T-cell (primary cell): Measurements from ENCODE around the gene FANCB. TPM values are rescaled to one million over a fixed set of nuclear protein-coding genes. Genes with fewer than 3 reads are reported as not detected.

ENCODE experiments used
- ATAC-seq, 4 experiments: fragments of 200-7000 bp in 3 of 4; fragments of 150-1000 bp in 1 of 4; cut with Tn5 transposase; replicated peaks in 1 of 4; 1 replicate in 3 of 4; 2 replicates in 1 of 4; pipeline ENCODE4 v1.10.0; 2021; ENCODE audit warnings: moderate library complexity in 3 of 4, mild to moderate bottlenecking in 2 of 4, moderate number of reproducible peaks in 1 of 4
- CTCF ChIA-PET, 2 donors: fragments of 300-600 bp; sonication (Branson Sonifier 250); formaldehyde crosslinking; loops; one replicate each; lab custom pipeline; 2022; ENCODE audit warnings: antibody characterized with exemption in 2 of 2; lab: Charles Lee
- POLR2A ChIA-PET, 2 donors: fragments of 300-600 bp; sonication (Branson Sonifier 250); formaldehyde crosslinking; loops; one replicate each; lab custom pipeline; 2022; ENCODE audit warnings: antibody characterized with exemption in 2 of 2; lab: Charles Lee
- DNase-seq, 35 experiments: peaks; one replicate each; pipeline versions ENCODE4 v3.0.0 to v3.0.0-alpha.2; 2013 to 2023
- H3K27ac ChIP-seq: one replicate; pipeline ENCODE4 v1.5.1; 2013; ENCODE audit warnings: low read length
- H3K27me3 ChIP-seq, 2 experiments: replicated peaks in 1 of 2; 1 replicate in 1 of 2; 2 replicates in 1 of 2; pipeline versions ENCODE4 v1.6.1 to v1.7.0; 2013; ENCODE audit warnings: low read length in 1 of 2, mixed read lengths in 1 of 2; ENCODE audit not compliant: control insufficient read depth in 2 of 2, insufficient read depth in 2 of 2; ENCODE audit errors: extremely low read depth in 1 of 2
- H3K36me3 ChIP-seq, 2 donors: 1 replicate in 1 of 2; 2 replicates in 1 of 2; pipeline versions ENCODE4 v1.6.1 to v1.7.0; 2013; ENCODE audit warnings: low read length in 1 of 2; ENCODE audit not compliant: control insufficient read depth in 2 of 2, insufficient read depth in 1 of 2; ENCODE audit errors: extremely low read depth in 1 of 2
- H3K4me1 ChIP-seq, 2 experiments: 1 replicate in 1 of 2; 2 replicates in 1 of 2; pipeline versions ENCODE4 v1.6.1 to v1.7.0; 2013; ENCODE audit warnings: low read length in 2 of 2, mixed read lengths in 1 of 2; ENCODE audit not compliant: insufficient read depth in 2 of 2, control insufficient read depth in 1 of 2; ENCODE audit errors: extremely low read depth in 1 of 2
- H3K4me3 ChIP-seq, 2 donors: 1 replicate in 1 of 2; 2 replicates in 1 of 2; pipeline versions ENCODE4 v1.5.1 to v1.7.0; 2013; ENCODE audit warnings: mild to moderate bottlenecking in 2 of 2, low read length in 1 of 2, moderate library complexity in 1 of 2; ENCODE audit not compliant: control insufficient read depth in 1 of 2; ENCODE audit errors: extremely low read depth in 1 of 2
- H3K9me3 ChIP-seq: 2 replicates; pipeline ENCODE4 v1.7.0; 2013
- H3K27ac Mint-ChIP-seq, 2 donors: one replicate each; pipeline ENCODE4 v1.8.0; 2020 to 2021; ENCODE audit warnings: mild to moderate bottlenecking in 2 of 2, mixed read lengths in 2 of 2
- H3K27me3 Mint-ChIP-seq, 2 donors: one replicate each; pipeline ENCODE4 v1.8.0; 2021 to 2022; ENCODE audit warnings: mixed read lengths in 2 of 2
- H3K36me3 Mint-ChIP-seq: one replicate; pipeline ENCODE4 v1.8.0; 2021; ENCODE audit warnings: mixed read lengths
- H3K4me1 Mint-ChIP-seq, 3 donors: one replicate each; pipeline ENCODE4 v1.8.0; 2020 to 2022; ENCODE audit warnings: mixed read lengths in 3 of 3, mild to moderate bottlenecking in 1 of 3
- H3K4me3 Mint-ChIP-seq, 3 donors: one replicate each; pipeline ENCODE4 v1.8.0; 2020 to 2022; ENCODE audit warnings: mild to moderate bottlenecking in 3 of 3, mixed read lengths in 3 of 3, moderate library complexity in 3 of 3
- H3K9me3 Mint-ChIP-seq, 3 donors: one replicate each; pipeline ENCODE4 v1.8.0; 2020 to 2022; ENCODE audit warnings: mixed read lengths in 3 of 3
- WGBS: methylation state at CpG from one replicate; pipeline ENCODE4 v1.1.5; 2013; ENCODE audit warnings: missing lambda C conversion rate; ENCODE audit not compliant: insufficient coverage; 5-methylcytosine and 5-hydroxymethylcytosine counted together
- total RNA-seq, 35 experiments: library from RNA in 6 of 35; stranded (reverse) in 6 of 35; fragments of 120-200 nt in 1 of 35; gene quantifications; one replicate each; pipeline versions ENCODE4 v1.2.1 to v1.2.4 and lab custom pipeline; 2013 to 2026

Gene FANCB
- total RNA-seq, 5 donors from 2014 or later (not counting 1 experiment from before 2014, with no cell fraction given) = 2.2 to 5.6 (median 3.2) TPM

DNA sequence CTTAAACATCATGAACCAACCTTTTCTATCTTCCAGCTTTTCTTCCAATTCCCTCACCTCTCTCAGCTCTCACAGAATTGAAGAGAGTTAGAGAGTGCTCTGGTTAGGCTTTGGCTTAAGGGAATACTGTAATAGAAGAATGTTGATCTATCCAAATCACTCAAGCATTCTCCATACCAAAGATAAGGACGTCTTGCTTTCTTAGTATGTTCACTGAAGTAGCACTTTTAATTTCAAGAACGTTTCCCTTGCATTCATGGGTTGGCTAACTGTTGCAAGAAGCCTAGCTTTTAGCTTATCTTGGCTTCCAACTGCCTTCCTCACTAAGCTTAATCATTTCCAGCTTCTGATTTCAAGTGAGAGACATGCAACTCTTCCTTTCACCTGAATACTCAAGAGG is 43.2 kb downstream of the FANCB start:
- Mint-ChIP-seq H3K4me3 (no peak overlapping the region), H3K27me3 (peaks cover 5 to 11% of the 10 kb centered on the region in 2 donors), H3K9me3 (peaks cover 0 to 9% (median 3%) of the 10 kb centered on the region in 3 donors), H3K27ac (no peak overlapping the region), H3K36me3 (peaks cover 9% of the 10 kb centered on the region), H3K4me1 (no peaks in the 10 kb centered on the region)
- Histone ChIP-seq H3K27ac (no peak overlapping the region), H3K4me3 (no peak overlapping the region), H3K27me3 (no peaks in the 10 kb centered on the region), H3K36me3 (no peaks in the 10 kb centered on the region), H3K9me3 (no peaks in the 10 kb centered on the region), H3K4me1 (no peaks in the 10 kb centered on the region)
- 100% methylated on average over 2 of the region's 2 CpGs for WGBS
- ATAC-seq = no peak
- CTCF ChIA-PET = no interaction called here
- POLR2A ChIA-PET = no interaction called here
- no peak for DNase-seq

DNA sequence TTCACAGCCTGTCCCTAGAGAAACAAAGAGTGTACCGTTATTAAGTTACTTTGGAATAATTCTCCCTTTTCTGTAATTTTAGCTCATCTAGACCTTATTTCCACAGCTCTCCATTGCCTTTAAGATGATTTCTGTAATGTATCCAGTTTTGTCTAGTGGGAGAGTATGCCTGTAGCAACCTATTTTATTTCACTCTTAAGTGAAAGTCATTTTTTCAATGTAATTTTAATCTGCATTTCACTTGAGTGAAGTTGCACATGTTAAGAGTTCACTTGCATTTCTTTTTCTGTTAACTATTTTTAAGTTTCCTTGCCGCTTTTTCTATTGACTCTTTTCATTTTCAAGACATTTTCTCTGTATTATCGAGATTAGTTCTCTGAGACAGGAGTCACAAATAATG is 46.5 kb downstream of the FANCB start:
- no peak overlapping the region for H3K27ac Mint-ChIP-seq
- no peaks in the 10 kb centered on the region for H3K36me3 ChIP-seq
- CTCF ChIA-PET = no interaction called here
- POLR2A ChIA-PET = no interaction called here
- no peak overlapping the region for H3K4me3 Mint-ChIP-seq
- H3K4me3 ChIP-seq = no peak overlapping the region
- ATAC-seq (no peak), DNase-seq (no peak)
- no peaks in the 10 kb centered on the region for H3K4me1 ChIP-seq
- peaks cover 3% of the 10 kb centered on the region for H3K36me3 Mint-ChIP-seq
- WGBS = no CpG with 5 or more reads among the region's 3 CpGs
- no peaks in the 10 kb centered on the region for H3K27me3 ChIP-seq
- no peak overlapping the region for H3K27ac ChIP-seq
- no peaks in the 10 kb centered on the region for H3K4me1 Mint-ChIP-seq
- no peaks in the 10 kb centered on the region for H3K9me3 ChIP-seq
- H3K9me3 Mint-ChIP-seq = peaks cover 0 to 9% (median 3%) of the 10 kb centered on the region in 3 donors
- peaks cover 5 to 11% of the 10 kb centered on the region in 2 donors for H3K27me3 Mint-ChIP-seq

DNA sequence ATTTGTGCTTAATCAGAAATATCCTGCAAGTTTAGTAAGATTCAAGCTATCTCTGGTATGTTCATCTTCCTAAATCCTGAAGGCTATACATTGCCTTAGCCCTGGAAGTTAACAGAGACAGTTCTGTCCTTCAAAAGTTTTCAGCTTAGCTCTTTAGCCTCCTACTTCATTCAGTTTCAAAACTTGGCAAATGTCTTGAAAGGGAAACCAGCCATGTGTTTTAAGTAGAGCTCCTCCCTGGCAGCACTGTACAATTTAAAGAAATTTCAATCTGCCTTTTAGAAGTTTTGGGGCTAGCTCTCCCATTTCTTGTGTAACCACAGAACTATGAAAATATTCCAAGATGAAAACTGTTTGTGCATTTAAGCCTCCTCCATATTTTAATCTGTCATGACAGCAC is 47.0 kb downstream of the FANCB start:
- no peak overlapping the region for H3K27ac Mint-ChIP-seq
- POLR2A ChIA-PET = no interaction called here
- no peak for ATAC-seq
- H3K27ac ChIP-seq = no peak overlapping the region
- H3K36me3 ChIP-seq = no peaks in the 10 kb centered on the region
- H3K4me1 Mint-ChIP-seq = no peaks in the 10 kb centered on the region
- peaks cover 5 to 11% of the 10 kb centered on the region in 2 donors for H3K27me3 Mint-ChIP-seq
- H3K4me1 ChIP-seq = no peaks in the 10 kb centered on the region
- no peak overlapping the region for H3K4me3 ChIP-seq
- DNase-seq = no peak
- H3K9me3 Mint-ChIP-seq = peaks cover 0 to 9% (median 3%) of the 10 kb centered on the region in 3 donors
- H3K9me3 ChIP-seq = no peaks in the 10 kb centered on the region
- H3K36me3 Mint-ChIP-seq = peaks cover 3% of the 10 kb centered on the region
- CTCF ChIA-PET = no interaction called here
- H3K27me3 ChIP-seq = no peaks in the 10 kb centered on the region
- H3K4me3 Mint-ChIP-seq = no peak overlapping the region

DNA sequence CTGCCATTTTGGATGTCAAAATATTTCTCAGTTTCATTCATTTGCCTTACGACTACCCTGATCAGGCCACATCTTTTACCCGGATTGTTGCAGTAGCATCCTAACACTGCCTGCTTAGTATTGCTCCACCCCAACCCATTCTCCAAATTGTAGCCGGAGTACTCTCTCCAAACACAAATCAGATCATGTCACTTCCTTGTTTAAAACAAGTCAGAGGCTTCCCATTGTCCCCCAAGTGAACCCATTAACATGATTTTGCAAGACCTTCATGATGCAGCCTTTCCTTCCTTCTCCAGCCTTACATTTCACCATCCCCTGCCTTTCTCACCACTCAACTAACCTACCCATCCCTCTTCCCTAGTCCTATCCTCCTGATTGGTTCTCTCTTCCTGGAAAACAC is 53.1 kb downstream of the FANCB start:
- POLR2A ChIA-PET = no interaction called here

DNA sequence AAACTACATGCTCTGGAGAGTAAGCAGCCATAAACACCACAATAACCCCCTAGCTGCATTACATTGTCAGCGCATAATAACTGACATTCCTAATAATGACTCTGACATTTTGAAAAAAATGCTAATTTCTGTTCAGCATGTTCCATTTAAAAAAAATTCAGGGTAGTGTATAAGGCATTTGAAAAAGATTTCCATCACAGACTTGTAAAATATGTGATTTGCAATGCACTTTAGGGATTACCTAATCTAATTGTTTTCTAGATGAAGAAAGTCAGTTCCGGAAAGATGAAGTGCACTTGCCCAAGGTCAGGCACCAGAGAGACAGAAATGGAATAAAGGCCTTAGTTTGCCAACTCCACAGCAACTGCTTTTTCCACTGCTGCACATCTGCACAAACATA is 55.3 kb downstream of the FANCB start:
- H3K27me3 Mint-ChIP-seq = no peaks in the 10 kb centered on the region
- no peaks in the 10 kb centered on the region for H3K4me1 ChIP-seq
- no peaks in the 10 kb centered on the region for H3K27me3 ChIP-seq
- H3K36me3 ChIP-seq = no peaks in the 10 kb centered on the region
- peaks cover 4 to 10% (median 7%) of the 10 kb centered on the region in 3 donors for H3K9me3 Mint-ChIP-seq
- 100% methylated on average over 1 of the region's 2 CpGs for WGBS
- no peaks in the 10 kb centered on the region for H3K4me1 Mint-ChIP-seq
- ChIA-PET CTCF (no interaction called here), POLR2A (no interaction called here)
- H3K27ac ChIP-seq = no peak overlapping the region
- H3K27ac Mint-ChIP-seq = no peak overlapping the region
- H3K9me3 ChIP-seq = no peaks in the 10 kb centered on the region
- no peaks in the 10 kb centered on the region for H3K36me3 Mint-ChIP-seq
- no peak for ATAC-seq
- no peak overlapping the region for H3K4me3 Mint-ChIP-seq
- no peak for DNase-seq
- H3K4me3 ChIP-seq = no peak overlapping the region

More for the DNA sequence above, 53.1 kb downstream of the FANCB start:
- WGBS = 97% methylated on average over 3 of the region's 3 CpGs
- Mint-ChIP-seq H3K4me1 (no peaks in the 10 kb centered on the region), H3K36me3 (no peaks in the 10 kb centered on the region), H3K27me3 (peaks cover 0 to under 1% of the 10 kb centered on the region in 2 donors), H3K4me3 (no peak overlapping the region), H3K9me3 (peaks cover 4 to 10% (median 7%) of the 10 kb centered on the region in 3 donors), H3K27ac (no peak overlapping the region)
- CTCF ChIA-PET = interaction anchor here in 1 of 2 donors (1.1 kb wide), 1 partner anchor 24 kb away, joined by 3 read pairs; no protein-coding TSS in a partner anchor
- H3K4me1 ChIP-seq = no peaks in the 10 kb centered on the region
- no peaks in the 10 kb centered on the region for H3K36me3 ChIP-seq
- H3K27ac ChIP-seq = no peak overlapping the region
- no peaks in the 10 kb centered on the region for H3K9me3 ChIP-seq
- DNase-seq = no peak
- H3K27me3 ChIP-seq = no peaks in the 10 kb centered on the region
- ATAC-seq = no peak
- H3K4me3 ChIP-seq = no peak overlapping the region

DNA sequence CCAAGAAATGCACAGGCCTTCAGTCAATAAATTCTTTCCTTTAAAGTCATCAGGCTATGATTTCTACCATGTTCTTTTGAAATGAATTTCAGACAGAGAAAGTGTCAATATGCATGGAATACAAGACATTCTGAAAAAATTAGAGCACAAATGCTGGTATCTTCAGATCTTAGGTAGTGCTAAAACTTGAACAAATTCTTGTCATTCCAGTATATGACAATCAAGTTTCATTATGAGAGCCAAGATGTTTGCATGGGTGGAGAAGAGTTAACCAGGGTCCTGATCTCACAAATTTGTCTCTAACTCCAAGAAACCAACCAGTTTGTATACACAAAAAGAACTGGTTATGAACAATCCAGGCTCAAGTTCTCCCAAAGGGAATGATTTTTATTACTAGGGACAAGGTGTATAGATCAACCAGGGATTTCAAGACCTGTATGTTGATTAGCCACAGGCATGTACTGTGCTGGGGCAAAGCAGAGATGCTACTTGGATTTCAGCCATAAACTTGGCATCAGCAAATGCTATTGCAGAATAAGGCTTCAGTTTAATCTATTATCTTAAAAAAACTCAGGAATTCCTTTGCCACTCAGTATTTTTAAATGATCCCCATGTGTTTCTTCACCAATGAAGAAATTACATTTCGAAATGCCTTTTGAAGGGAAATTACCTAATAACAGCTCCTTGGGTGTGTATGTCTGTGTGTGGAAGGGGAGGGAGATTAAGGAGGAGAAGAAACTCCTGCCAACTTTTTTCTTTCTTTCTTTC is 69.7 kb downstream of the FANCB start:
- Mint-ChIP-seq H3K9me3 (peaks cover 0 to 20% (median 2%) of the 10 kb centered on the region in 3 donors), H3K4me3 (no peak overlapping the region), H3K27me3 (peaks cover 0 to 22% of the 10 kb centered on the region in 2 donors), H3K4me1 (no peaks in the 10 kb centered on the region), H3K27ac (no peak overlapping the region), H3K36me3 (no peaks in the 10 kb centered on the region)
- CTCF ChIA-PET = no interaction called here
- ATAC-seq (no peak), DNase-seq (no peak)
- no peaks in the 10 kb centered on the region for H3K4me1 ChIP-seq
- H3K27ac ChIP-seq = no peak overlapping the region
- H3K36me3 ChIP-seq = no peaks in the 10 kb centered on the region
- POLR2A ChIA-PET = no interaction called here
- H3K4me3 ChIP-seq = no peak overlapping the region
- no peaks in the 10 kb centered on the region for H3K27me3 ChIP-seq
- H3K9me3 ChIP-seq = no peaks in the 10 kb centered on the region
- WGBS = no CpG with 5 or more reads among the region's 1 CpG
